ENCODE data around the gene KMT2C. TPM values are rescaled to one million over a fixed set of nuclear protein-coding genes. Genes with fewer than 3 reads are reported as not detected.
"Not testable (repeated sequence)": the region's sequence is repeated elsewhere in the genome, so short reads cannot be mapped to it uniquely, and the experiment has no call there.

KMT2C gene
- total and polyA plus RNA-seq, 8 donors: 10.1 to 64.1 (median 53.3) TPM

DNA sequence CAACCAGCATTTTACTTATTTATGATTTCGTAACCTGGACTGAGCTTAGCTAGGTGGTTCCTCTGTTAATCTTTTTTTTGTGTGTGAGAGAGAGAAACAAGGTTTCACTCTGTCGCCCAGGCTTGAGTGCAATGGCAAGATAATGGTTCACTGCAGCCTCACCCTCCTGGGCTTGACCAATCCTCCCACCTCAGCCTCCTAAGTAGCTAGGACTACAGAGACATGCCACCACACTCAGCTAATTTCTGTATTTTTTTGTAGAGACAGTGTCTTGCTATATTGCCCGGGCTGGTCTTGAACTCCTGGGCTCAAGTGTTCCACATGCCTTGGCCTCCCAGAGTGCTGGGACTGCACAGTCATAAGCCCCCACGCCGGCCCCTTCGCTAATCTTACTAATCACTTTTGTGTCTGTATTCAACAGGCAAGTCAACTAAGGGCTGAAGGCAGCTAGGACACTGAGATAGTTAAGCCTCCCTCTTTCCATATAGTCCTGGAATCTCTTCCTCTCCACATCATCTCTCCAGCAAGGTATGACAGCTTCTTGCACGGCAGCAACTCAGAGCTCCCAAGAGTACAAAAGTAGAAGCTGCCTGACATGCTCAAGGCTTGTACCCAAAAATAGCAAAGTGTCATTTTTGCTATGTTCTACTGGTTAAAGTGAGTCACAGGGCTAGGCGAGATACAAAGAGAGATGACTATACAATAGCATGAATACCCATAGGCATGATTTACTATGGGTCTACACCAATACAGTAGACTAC is 11.3 kb downstream of the KMT2C start:
- no peak overlapping the region for H3K27ac ChIP-seq
- no peak for FAIRE-seq
- no peaks in the 10 kb centered on the region for H3K36me3 ChIP-seq
- no peak for TF ChIP-seq CTCF (IDR thresholded peaks at IDR 0.05)
- no peak for DNase-seq
- no peak for ATAC-seq
- peaks cover 8 to 17% (median 16%) of the 10 kb centered on the region in 3 donors for H3K4me1 ChIP-seq
- H3K27me3 ChIP-seq: no peaks in the 10 kb centered on the region
- no peaks in the 10 kb centered on the region for H3K9me3 ChIP-seq
- WGBS, 2 donors: 86 to 91% methylated on average over 8 of the region's 8 CpGs
- H3K4me3 ChIP-seq: no peak overlapping the region
- intact Hi-C loops (cut with DNase I): no loop called here

DNA sequence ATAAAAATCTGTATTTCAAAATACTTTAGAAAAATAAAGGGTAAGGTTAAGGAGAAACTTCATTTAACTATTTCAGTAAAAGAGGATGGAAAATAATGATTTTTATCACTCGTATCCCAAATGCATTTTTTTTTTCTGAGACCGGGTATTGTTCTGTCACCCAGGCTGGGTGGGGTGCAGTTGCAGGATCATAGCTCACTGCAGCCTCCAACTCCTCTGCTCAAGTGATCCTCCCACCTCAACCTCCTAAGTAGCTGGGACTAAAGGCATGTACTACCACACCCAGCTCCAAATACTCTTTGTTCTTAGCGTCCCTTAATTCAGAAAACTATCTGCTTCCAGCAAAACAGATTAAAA is 11.8 kb downstream of the KMT2C start:
- WGBS, 2 donors: 91 to 96% methylated on average over 3 of the region's 3 CpGs

DNA sequence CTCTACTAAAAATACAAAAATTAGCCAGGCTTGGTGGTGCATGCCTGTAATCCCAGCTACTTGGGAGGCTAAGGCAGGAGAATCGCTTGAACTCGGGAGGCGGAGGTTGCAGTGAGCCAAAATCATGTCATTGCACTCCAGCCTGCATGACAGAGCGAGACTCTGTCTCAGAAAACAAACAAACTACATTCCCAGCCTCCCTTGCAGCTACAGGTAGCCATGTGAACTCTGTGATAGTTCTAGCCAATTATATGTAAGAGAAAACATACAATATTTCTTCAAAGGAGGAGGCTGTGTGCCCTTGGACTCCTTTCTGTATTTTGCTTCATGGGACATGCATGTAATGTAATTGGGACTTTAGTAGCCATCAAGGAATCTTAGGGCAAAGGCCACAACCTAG is 12.6 kb downstream of the KMT2C start:
- H3K4me1 ChIP-seq; H3K4me3 ChIP-seq; H3K9me3 ChIP-seq; ATAC-seq; H3K36me3 ChIP-seq; DNase-seq; intact Hi-C loops (cut with DNase I); H3K27me3 ChIP-seq; FAIRE-seq; H3K27ac ChIP-seq: not testable (repeated sequence)
- 95 to 98% methylated on average over 4 of the region's 4 CpGs for WGBS, 2 donors

More for the DNA sequence above, 11.8 kb downstream of the KMT2C start:
- Histone ChIP-seq H3K4me3 (no peak overlapping the region), H3K9me3 (no peaks in the 10 kb centered on the region), H3K36me3 (no peaks in the 10 kb centered on the region), H3K27ac (no peak overlapping the region), H3K27me3 (no peaks in the 10 kb centered on the region), H3K4me1 (peaks cover 5 to 14% (median 12%) of the 10 kb centered on the region in 3 donors)
- DNase-seq (no peak), ATAC-seq (no peak), FAIRE-seq (no peak)
- no peak for TF ChIP-seq CTCF (IDR thresholded peaks at IDR 0.05)
- intact Hi-C loops (cut with DNase I): no loop called here

DNA sequence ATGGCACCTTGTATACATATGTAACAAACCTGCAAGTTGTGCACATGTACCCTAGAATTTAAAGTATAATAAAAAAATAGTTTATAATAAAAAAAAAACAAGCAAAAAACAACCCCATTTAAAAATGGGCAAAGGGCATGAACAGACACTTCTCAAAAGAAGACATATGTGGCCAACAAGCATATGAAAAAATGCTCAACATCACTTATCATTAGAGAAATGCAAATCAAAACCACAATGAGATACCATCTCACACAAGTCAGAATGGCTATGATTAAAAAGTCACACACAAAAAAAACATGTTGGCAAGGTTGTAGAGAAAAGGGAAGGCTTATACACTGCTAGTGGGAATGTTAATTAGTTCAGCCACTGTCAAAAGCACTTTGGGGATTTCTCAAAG is 14.9 kb downstream of the KMT2C start:
- FAIRE-seq; DNase-seq; H3K4me3 ChIP-seq; intact Hi-C loops (cut with DNase I); H3K9me3 ChIP-seq; ATAC-seq; H3K4me1 ChIP-seq; H3K36me3 ChIP-seq; H3K27me3 ChIP-seq; H3K27ac ChIP-seq: not testable (repeated sequence)

DNA sequence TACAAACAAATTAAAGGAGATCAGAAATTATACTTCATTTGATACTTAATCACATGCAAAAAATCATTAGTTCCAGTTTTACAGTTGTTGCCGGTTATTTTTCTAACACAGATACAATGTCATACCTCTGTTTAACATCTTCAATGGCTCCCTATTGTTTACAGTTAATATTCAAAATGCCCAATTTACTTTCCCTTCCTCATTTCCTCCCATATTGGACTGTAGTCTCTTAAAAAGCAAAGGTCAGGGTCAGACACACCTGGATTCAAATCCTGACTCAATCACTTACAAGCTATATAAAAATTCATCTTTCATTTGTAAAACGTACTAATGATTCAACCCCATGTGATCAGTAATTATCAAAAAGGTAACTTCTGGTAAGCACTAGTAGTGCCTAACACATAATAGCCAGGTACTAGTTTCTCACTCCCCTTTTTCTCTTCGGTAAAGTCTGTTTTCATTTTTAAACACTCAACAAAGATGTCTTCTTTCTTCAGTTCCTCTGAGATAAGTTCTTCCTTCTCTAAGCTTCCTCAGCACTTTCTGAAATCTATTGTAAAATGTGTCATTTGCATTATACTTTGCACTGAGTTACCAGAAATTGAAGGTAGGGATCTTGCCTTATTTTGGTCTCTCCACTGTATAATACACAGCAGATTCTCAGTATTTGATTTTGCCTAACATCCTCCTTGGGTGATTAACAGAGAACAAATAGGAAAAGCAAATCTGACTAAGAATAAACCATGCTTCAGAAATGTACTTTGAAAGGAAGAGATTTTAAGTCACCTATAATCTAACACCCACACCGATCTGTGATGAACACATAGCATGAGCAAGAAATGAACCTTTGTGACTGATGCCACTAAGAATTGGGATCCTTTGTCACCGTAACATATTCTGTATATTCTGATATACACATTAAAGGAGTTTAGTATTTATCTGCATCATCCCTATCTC is 16.1 kb downstream of the KMT2C start:
- intact Hi-C loops (cut with DNase I): loop anchor here in 1 of 3 donors (10.0 kb wide), 1 partner anchor 55 kb away; no protein-coding TSS in a partner anchor

More for the DNA sequence above, 16.1 kb downstream of the KMT2C start:
- no peak for TF ChIP-seq CTCF (IDR thresholded peaks at IDR 0.05)
- no peak overlapping the region for H3K4me3 ChIP-seq
- H3K9me3 ChIP-seq: no peaks in the 10 kb centered on the region
- peaks cover 0 to 5% (median 0%) of the 10 kb centered on the region in 3 donors for H3K4me1 ChIP-seq
- H3K27ac ChIP-seq: no peak overlapping the region
- no peaks in the 10 kb centered on the region for H3K27me3 ChIP-seq
- 75 to 76% methylated on average over 5 of the region's 5 CpGs for WGBS, 2 donors
- FAIRE-seq: no peak
- no peaks in the 10 kb centered on the region for H3K36me3 ChIP-seq
- no peak for DNase-seq
- ATAC-seq: no peak

Measured in pancreas (tissue), 10 donors.